Epithelial cell of proximal tubule (primary cell): ENCODE measurements around the gene SUN1. TPM values are rescaled to one million over a fixed set of nuclear protein-coding genes. Genes with fewer than 3 reads are reported as not detected.

Experiments used
- DNase-seq: peaks from one replicate; pipeline ENCODE4 v3.0.0-alpha.2; 2011; ENCODE audit warnings: low read depth
- H3K4me3 ChIP-seq: 2 replicates; pipeline ENCODE4 v1.5.1; 2011; ENCODE audit warnings: low read depth, mild to moderate bottlenecking, low read length
- CTCF ChIP-seq: conservative IDR thresholded peaks from 2 replicates; pipeline ENCODE4 v1.5.1; 2012; ENCODE audit warnings: low read depth, mild to moderate bottlenecking, low read length
- total RNA-seq: library from RNA; depleted of rRNA; stranded (reverse); fragments of >200 nt; gene quantifications from 2 replicates; pipeline ENCODE4 v1.2.3, GENCODE V29; 2015

SUN1 gene
- total RNA-seq, 1 donor from 2014 or later, result 270 TPM

DNA sequence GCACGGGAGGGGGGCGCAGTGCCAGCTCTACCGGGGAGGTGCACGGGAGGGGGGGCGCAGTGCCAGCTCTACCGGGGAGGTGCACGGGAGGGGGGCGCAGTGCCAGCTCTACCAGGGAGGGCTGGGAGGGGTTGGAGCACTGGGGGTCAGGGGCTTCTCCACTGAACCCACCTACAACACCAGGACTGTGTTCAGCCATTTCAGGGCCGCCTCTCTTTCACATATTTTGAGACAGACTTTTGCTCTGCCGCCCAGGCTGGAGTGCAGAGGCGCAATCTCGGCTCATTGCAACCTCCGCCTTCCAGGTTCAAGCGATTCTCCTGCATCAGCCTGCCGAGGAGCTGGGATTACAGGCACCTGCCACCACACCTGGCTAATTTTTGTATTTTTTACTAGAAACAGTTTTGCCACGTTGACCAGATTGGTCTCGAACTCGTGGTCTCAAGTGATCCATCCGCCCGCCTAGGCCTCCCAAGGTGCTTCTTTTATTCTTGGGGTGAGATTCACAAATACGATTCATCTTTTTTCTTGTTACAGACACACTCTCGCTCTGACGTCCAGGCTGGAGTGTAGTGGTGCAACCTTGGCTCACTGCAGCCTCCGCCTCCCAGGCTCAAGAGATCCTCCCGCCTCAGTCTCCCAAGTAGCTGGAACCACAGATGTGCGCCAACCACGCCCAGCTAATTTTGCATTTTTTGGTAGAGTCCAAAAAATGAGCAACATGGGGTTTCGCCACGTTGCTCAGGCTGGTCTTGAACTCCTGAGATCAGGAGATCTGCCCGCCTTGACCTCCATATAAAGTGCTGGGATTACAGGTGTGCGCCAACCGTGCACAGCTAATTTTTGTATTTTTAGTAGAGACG is 85.2 kb downstream of the SUN1 start:
- TF ChIP-seq CTCF, result no peak
- H3K4me3 ChIP-seq, result no peak overlapping the region
- no peak for DNase-seq

GRCh38 chr7:918118-918425 is 85.8 kb downstream of the SUN1 start:
- TF ChIP-seq CTCF, result no peak
- H3K4me3 ChIP-seq, result no peak overlapping the region
- no peak for DNase-seq

DNA sequence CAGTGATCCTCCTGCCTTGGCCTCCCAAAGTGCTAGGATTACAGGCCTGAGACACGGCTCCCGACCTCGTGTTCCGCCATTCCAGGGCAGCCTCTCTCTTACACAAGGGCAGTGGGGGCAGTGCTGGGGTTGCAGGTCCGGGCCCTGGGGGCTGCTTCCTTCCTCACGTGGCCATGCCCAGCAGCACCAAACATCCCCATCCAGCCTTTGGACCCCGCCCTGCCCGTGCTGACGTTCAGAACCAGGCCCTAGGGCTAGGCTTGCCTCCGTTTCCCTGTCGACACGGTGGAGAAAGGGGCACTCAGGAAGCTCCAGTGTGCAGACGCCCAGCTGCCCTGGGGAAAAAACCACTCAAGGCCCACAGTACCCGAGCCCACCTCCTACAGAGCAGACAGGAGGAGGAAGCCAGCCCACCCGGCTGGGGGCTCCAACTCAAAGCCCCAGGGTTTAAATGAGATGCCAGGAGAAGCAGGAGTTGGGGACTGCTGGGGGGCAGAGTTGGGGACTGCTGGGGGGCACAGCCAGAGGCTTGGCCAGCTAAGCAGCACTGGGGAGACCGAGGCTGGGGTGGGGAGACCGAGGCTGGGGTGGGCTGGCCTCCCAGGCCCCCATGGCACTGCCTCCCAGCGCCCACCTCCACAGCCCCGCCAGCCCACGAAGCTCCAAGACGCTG is 86.3 kb downstream of the SUN1 start:
- H3K4me3 ChIP-seq, result no peak overlapping the region
- no peak for DNase-seq
- no peak for TF ChIP-seq CTCF

- no peak overlapping the region for H3K4me3 ChIP-seq
- TF ChIP-seq CTCF, result no peak
- no peak for DNase-seq
These were observed 86.8 kb downstream of the SUN1 start for GRCh38 chr7:919114-919442.

GRCh38 chr7:919924-920341 is 87.7 kb downstream of the SUN1 start:
- no peak for TF ChIP-seq CTCF
- DNase-seq, result no peak
- H3K4me3 ChIP-seq, result no peak overlapping the region

GRCh38 chr7:920351-921070 is 88.2 kb downstream of the SUN1 start:
- H3K4me3 ChIP-seq, result no peak overlapping the region
- TF ChIP-seq CTCF, result no peak

More at GRCh38 chr7:920351-921070, 88.2 kb downstream of the SUN1 start:
- no peak for DNase-seq
